Astrocyte (in vitro differentiated cells and primary cell): ENCODE measurements around the gene OR13A1. TPM values are rescaled to one million over a fixed set of nuclear protein-coding genes. Genes with fewer than 3 reads are reported as not detected.
"Not testable (repeated sequence)": the region's sequence is repeated elsewhere in the genome, so short reads cannot be mapped to it uniquely, and the experiment has no call there.

ENCODE experiments used
- DNase-seq: peaks from one replicate; pipeline ENCODE4 v3.0.0-alpha.2; 2010; ENCODE audit warnings: low read depth
- FAIRE-seq: peaks from 2 replicates; lab custom pipeline; 2011; peaks lifted over from hg19 to GRCh38; lab: Jason Lieb, UNC
- H2AFZ ChIP-seq: 2 replicates; pipeline ENCODE4 v1.6.0; 2012; ENCODE audit warnings: low read depth, low read length, inconsistent platforms
- H3K27ac ChIP-seq: 2 replicates; pipeline ENCODE4 v1.5.1; 2011; ENCODE audit warnings: low read depth, low read length, inconsistent platforms
- H3K27me3 ChIP-seq: 2 replicates; pipeline ENCODE4 v1.6.0; 2011; ENCODE audit warnings: low read length, inconsistent platforms; ENCODE audit not compliant: insufficient read depth
- H3K36me3 ChIP-seq: 2 replicates; pipeline ENCODE4 v1.5.1; 2011; ENCODE audit warnings: low read length, inconsistent platforms; ENCODE audit not compliant: insufficient read depth
- H3K4me1 ChIP-seq: 2 replicates; pipeline ENCODE4 v1.5.1; 2011; ENCODE audit warnings: low read length, inconsistent platforms; ENCODE audit not compliant: insufficient read depth
- H3K4me2 ChIP-seq: 2 replicates; pipeline ENCODE4 v1.6.0; 2012; ENCODE audit warnings: low read length, inconsistent platforms
- H3K4me3 ChIP-seq: 2 replicates; pipeline ENCODE4 v1.5.1; 2011; ENCODE audit warnings: low read depth, mild to moderate bottlenecking, low read length, inconsistent platforms; ENCODE audit not compliant: insufficient read depth
- H3K79me2 ChIP-seq: 2 replicates; pipeline ENCODE4 v1.6.0; 2012; ENCODE audit warnings: mild to moderate bottlenecking, low read length, inconsistent platforms; ENCODE audit not compliant: insufficient read depth
- H3K9ac ChIP-seq: 2 replicates; pipeline ENCODE4 v1.6.0; 2012; ENCODE audit warnings: mild to moderate bottlenecking, low read length, inconsistent platforms
- H3K9me3 ChIP-seq: 2 replicates; pipeline ENCODE4 v1.5.1; 2012; ENCODE audit warnings: low read depth, mild to moderate bottlenecking, low read length, inconsistent platforms; ENCODE audit not compliant: insufficient read depth
- H4K20me1 ChIP-seq: 2 replicates; pipeline ENCODE4 v1.6.0; 2012; ENCODE audit warnings: low read length, inconsistent platforms; ENCODE audit not compliant: insufficient read depth
- H3K27ac Mint-ChIP-seq: one replicate; pipeline ENCODE4 v1.8.0; 2021; ENCODE audit warnings: mild to moderate bottlenecking, mixed read lengths; ENCODE audit not compliant: unreplicated experiment
- H3K27me3 Mint-ChIP-seq: one replicate; pipeline ENCODE4 v1.8.0; 2021; ENCODE audit warnings: low read depth, mixed read lengths; ENCODE audit not compliant: unreplicated experiment
- H3K36me3 Mint-ChIP-seq: one replicate; pipeline ENCODE4 v1.8.0; 2021; ENCODE audit warnings: low read depth, mixed read lengths; ENCODE audit not compliant: unreplicated experiment
- H3K4me1 Mint-ChIP-seq: one replicate; pipeline ENCODE4 v1.8.0; 2021; ENCODE audit warnings: low read depth, mixed read lengths; ENCODE audit not compliant: unreplicated experiment
- H3K4me3 Mint-ChIP-seq: one replicate; pipeline ENCODE4 v1.8.0; 2021; ENCODE audit warnings: mild to moderate bottlenecking, moderate library complexity, mixed read lengths; ENCODE audit not compliant: unreplicated experiment
- H3K9me3 Mint-ChIP-seq: one replicate; pipeline ENCODE4 v1.8.0; 2021; ENCODE audit warnings: mild to moderate bottlenecking, mixed read lengths; ENCODE audit not compliant: unreplicated experiment
- CTCF ChIP-seq: IDR thresholded peaks from 2 replicates; pipeline ENCODE4 v1.5.1; 2011; ENCODE audit warnings: low read depth, mild to moderate bottlenecking, inconsistent platforms, low read length, moderate library complexity; ENCODE audit not compliant: insufficient read depth
- EZH2 ChIP-seq: IDR thresholded peaks from 2 replicates; pipeline ENCODE4 v1.6.1; 2012; ENCODE audit warnings: mild to moderate bottlenecking, low read length, inconsistent platforms; ENCODE audit not compliant: insufficient read depth
- total RNA-seq: library from RNA; stranded (reverse); gene quantifications from 2 replicates; pipeline ENCODE4 v1.2.1, GENCODE V29; 2021

Gene OR13A1
- total RNA-seq, 1 donor from 2014 or later: not detected

GRCh38 chr10:45326864-45327263, 11.5 kb upstream of the OR13A1 start:
- DNase-seq, H3K27me3 Mint-ChIP-seq, H3K27ac ChIP-seq, H3K36me3 Mint-ChIP-seq, H3K9me3 ChIP-seq, H3K4me1 ChIP-seq, H3K9me3 Mint-ChIP-seq, H3K36me3 ChIP-seq, H3K9ac ChIP-seq, H3K4me3 ChIP-seq, H3K4me2 ChIP-seq, H4K20me1 ChIP-seq, H3K27ac Mint-ChIP-seq, FAIRE-seq, H3K4me1 Mint-ChIP-seq, H3K4me3 Mint-ChIP-seq, H2AFZ ChIP-seq, H3K79me2 ChIP-seq, H3K27me3 ChIP-seq: not testable (repeated sequence)

GRCh38 chr10:45325116-45325515, 9.7 kb upstream of the OR13A1 start:
- no peaks in the 10 kb centered on the region for H4K20me1 ChIP-seq
- no peak overlapping the region for H3K4me3 Mint-ChIP-seq
- DNase-seq (no peak), FAIRE-seq (no peak)
- H3K4me2 ChIP-seq: no peak overlapping the region
- H3K27ac ChIP-seq: no peak overlapping the region
- H3K27me3 ChIP-seq: no peaks in the 10 kb centered on the region
- no peak overlapping the region for H3K9ac ChIP-seq
- no peaks in the 10 kb centered on the region for H3K79me2 ChIP-seq
- no peaks in the 10 kb centered on the region for H3K36me3 ChIP-seq
- H3K4me3 ChIP-seq: no peak overlapping the region
- H3K4me1 Mint-ChIP-seq: no peaks in the 10 kb centered on the region
- TF ChIP-seq CTCF (no peak), EZH2 (no peak)
- H3K36me3 Mint-ChIP-seq: no peaks in the 10 kb centered on the region
- no peaks in the 10 kb centered on the region for H3K4me1 ChIP-seq
- H2AFZ ChIP-seq: no peak overlapping the region
- H3K27me3 Mint-ChIP-seq: no peaks in the 10 kb centered on the region
- no peak overlapping the region for H3K27ac Mint-ChIP-seq
- no peaks in the 10 kb centered on the region for H3K9me3 ChIP-seq
- H3K9me3 Mint-ChIP-seq: peaks cover 7% of the 10 kb centered on the region

GRCh38 chr10:45319702-45320101, 4.3 kb upstream of the OR13A1 start:
- no peaks in the 10 kb centered on the region for H3K4me1 ChIP-seq
- H3K36me3 ChIP-seq: no peaks in the 10 kb centered on the region
- no peaks in the 10 kb centered on the region for H3K36me3 Mint-ChIP-seq
- no peak overlapping the region for H2AFZ ChIP-seq
- no peaks in the 10 kb centered on the region for H3K79me2 ChIP-seq
- H3K9me3 ChIP-seq: no peaks in the 10 kb centered on the region
- H3K4me1 Mint-ChIP-seq: no peaks in the 10 kb centered on the region
- H3K27me3 ChIP-seq: no peaks in the 10 kb centered on the region
- no peak for TF ChIP-seq CTCF
- no peak for TF ChIP-seq EZH2
- FAIRE-seq (no peak), DNase-seq (no peak)
- H4K20me1 ChIP-seq: no peaks in the 10 kb centered on the region
- no peak overlapping the region for H3K4me3 Mint-ChIP-seq
- H3K27ac ChIP-seq: no peak overlapping the region
- no peak overlapping the region for H3K4me2 ChIP-seq
- peaks cover 2% of the 10 kb centered on the region for H3K9me3 Mint-ChIP-seq
- H3K27me3 Mint-ChIP-seq: no peaks in the 10 kb centered on the region
- H3K27ac Mint-ChIP-seq: no peak overlapping the region
- H3K4me3 ChIP-seq: no peak overlapping the region
- H3K9ac ChIP-seq: no peak overlapping the region
